Neuronal stem cell (in vitro differentiated cells): ENCODE results near the gene LAYN.

Source experiments
- DNase-seq: peaks from one replicate; pipeline ENCODE4 v3.0.0-alpha.2; 2013; ENCODE audit warnings: low spot score
- H2AFZ ChIP-seq: one replicate; pipeline ENCODE4 v1.6.1; 2013; ENCODE audit warnings: mild to moderate bottlenecking, low read length, inconsistent platforms
- H2AK5ac ChIP-seq: 2 replicates; pipeline ENCODE4 v1.6.1; 2013; ENCODE audit warnings: low read depth, mild to moderate bottlenecking, inconsistent platforms, low read length, moderate library complexity, mixed read lengths
- H2BK120ac ChIP-seq: 2 replicates; pipeline ENCODE4 v1.6.1; 2013; ENCODE audit warnings: low read depth, mild to moderate bottlenecking, inconsistent platforms, low read length, moderate library complexity, mixed read lengths
- H2BK12ac ChIP-seq: one replicate; pipeline ENCODE4 v1.6.1; 2013; ENCODE audit warnings: low read length, inconsistent platforms
- H2BK15ac ChIP-seq: 2 replicates; pipeline ENCODE4 v1.6.1; 2013; ENCODE audit warnings: mild to moderate bottlenecking, low read length, inconsistent platforms, mixed read lengths
- H2BK5ac ChIP-seq: one replicate; pipeline ENCODE4 v1.6.1; 2013; ENCODE audit warnings: inconsistent platforms, mild to moderate bottlenecking, low read length, moderate library complexity
- H3K14ac ChIP-seq: one replicate; pipeline ENCODE4 v1.6.1; 2013; ENCODE audit warnings: low read length, inconsistent platforms
- H3K18ac ChIP-seq: 2 replicates; pipeline ENCODE4 v1.6.1; 2013; ENCODE audit warnings: low read length, inconsistent platforms
- H3K23ac ChIP-seq: 2 replicates; pipeline ENCODE4 v1.6.1; 2013; ENCODE audit warnings: low read depth, mild to moderate bottlenecking, mixed read lengths, low read length, inconsistent platforms; ENCODE audit not compliant: poor library complexity
- H3K27ac ChIP-seq: replicated peaks from 3 replicates; pipeline ENCODE4 v1.5.1; 2013; ENCODE audit warnings: low read length, inconsistent platforms
- H3K27me3 ChIP-seq, 3 experiments: 2 replicates each; pipeline ENCODE4 v1.6.1; 2013; ENCODE audit warnings: low read length in 3 of 3, mild to moderate bottlenecking in 2 of 3, inconsistent platforms in 1 of 3, low read depth in 1 of 3, mixed read lengths in 1 of 3, moderate library complexity in 1 of 3; ENCODE audit not compliant: control insufficient read depth in 3 of 3, insufficient read depth in 3 of 3
- H3K36me3 ChIP-seq, 2 donors: replicated peaks in 1 of 2; 2 replicates each; pipeline ENCODE4 v1.6.1; 2013; ENCODE audit warnings: low read length in 2 of 2; ENCODE audit not compliant: control insufficient read depth in 2 of 2, insufficient read depth in 2 of 2
- H3K4ac ChIP-seq: 2 replicates; pipeline ENCODE4 v1.6.1; 2013; ENCODE audit warnings: inconsistent platforms, mild to moderate bottlenecking, low read length, moderate library complexity
- H3K4me1 ChIP-seq, 2 donors: 1 replicate in 1 of 2; 2 replicates in 1 of 2; pipeline ENCODE4 v1.6.1; 2013; ENCODE audit warnings: low read length in 2 of 2, low read depth in 1 of 2; ENCODE audit not compliant: control insufficient read depth in 2 of 2, insufficient read depth in 1 of 2
- H3K4me2 ChIP-seq: one replicate; pipeline ENCODE4 v1.6.1; 2013; ENCODE audit warnings: mild to moderate bottlenecking, low read length, inconsistent platforms; ENCODE audit not compliant: insufficient read depth, poor library complexity, severe bottlenecking
- H3K4me3 ChIP-seq, 2 donors: 2 replicates each; pipeline ENCODE4 v1.5.1; 2013; ENCODE audit warnings: low read length in 2 of 2, mild to moderate bottlenecking in 2 of 2, inconsistent platforms in 1 of 2, moderate library complexity in 1 of 2
- H3K79me1 ChIP-seq: one replicate; pipeline ENCODE4 v1.6.1; 2013; ENCODE audit warnings: low read depth, mild to moderate bottlenecking, inconsistent platforms, low read length, moderate library complexity
- H3K9ac ChIP-seq: one replicate; pipeline ENCODE4 v1.6.1; 2013; ENCODE audit warnings: mild to moderate bottlenecking, low read depth, low read length, inconsistent platforms; ENCODE audit not compliant: poor library complexity
- H3K9me3 ChIP-seq, 2 donors: replicated peaks in 1 of 2; 2 replicates each; pipeline versions ENCODE3 to v1.6.1; 2013; ENCODE audit warnings: low read length in 2 of 2, mild to moderate bottlenecking in 2 of 2, inconsistent platforms in 1 of 2, low read depth in 1 of 2, mixed read lengths in 1 of 2, moderate library complexity in 1 of 2; ENCODE audit not compliant: control insufficient read depth in 2 of 2, insufficient read depth in 1 of 2
- H4K8ac ChIP-seq: one replicate; pipeline ENCODE4 v1.6.1; 2013; ENCODE audit warnings: low read depth, mild to moderate bottlenecking, inconsistent platforms, low read length, moderate library complexity
- H4K91ac ChIP-seq: one replicate; pipeline ENCODE4 v1.6.1; 2013; ENCODE audit warnings: low read length, low read depth, mild to moderate bottlenecking, inconsistent platforms; ENCODE audit not compliant: poor library complexity
- WGBS, 2 donors: extraction: QIAGEN DNeasy Blood & Tissue Kit; methylation state at CpG; one replicate each; pipeline ENCODE4 v1.1.7; 2013; ENCODE audit warnings: missing lambda C conversion rate in 2 of 2, mixed read lengths in 1 of 2; ENCODE audit not compliant: insufficient read length in 2 of 2, insufficient replicate concordance in 1 of 2; ENCODE audit errors: extremely low coverage in 2 of 2; 5-methylcytosine and 5-hydroxymethylcytosine counted together

Gene LAYN

GRCh38 chr11:111577821-111578220 lies 37.3 kb downstream of the LAYN start:
- Histone ChIP-seq H2AFZ (no peak overlapping the region), H3K4ac (no peak overlapping the region), H3K27me3 (peaks cover 0 to 14% (median 0%) of the 10 kb centered on the region in 3 experiments), H3K79me1 (no peaks in the 10 kb centered on the region), H3K27ac (no peak overlapping the region), H2BK15ac (no peak overlapping the region), H2BK5ac (no peak overlapping the region), H2AK5ac (no peak overlapping the region), H3K14ac (no peak overlapping the region), H3K4me2 (no peak overlapping the region), H4K91ac (no peak overlapping the region), H3K4me3 (no peak overlapping the region), H3K23ac (no peak overlapping the region), H2BK12ac (no peak overlapping the region), H2BK120ac (no peak overlapping the region), H3K9me3 (no peaks in the 10 kb centered on the region), H3K18ac (no peak overlapping the region), H3K4me1 (no peaks in the 10 kb centered on the region), H3K36me3 (no peaks in the 10 kb centered on the region), H4K8ac (no peak overlapping the region), H3K9ac (no peak overlapping the region)
- WGBS, 2 donors, result no CpG with 5 or more reads among the region's 4 CpGs
- DNase-seq, result no peak

GRCh38 chr11:111581341-111581740 lies 40.8 kb downstream of the LAYN start:
- Histone ChIP-seq H2BK12ac (no peak overlapping the region), H4K91ac (no peak overlapping the region), H3K23ac (no peak overlapping the region), H3K79me1 (no peaks in the 10 kb centered on the region), H2AFZ (no peak overlapping the region), H2BK15ac (no peak overlapping the region), H3K4ac (no peak overlapping the region), H3K18ac (no peak overlapping the region), H3K36me3 (no peaks in the 10 kb centered on the region), H3K4me3 (no peak overlapping the region), H3K14ac (no peak overlapping the region), H2BK5ac (no peak overlapping the region), H4K8ac (no peak overlapping the region), H3K4me1 (no peaks in the 10 kb centered on the region), H3K9ac (no peak overlapping the region), H2AK5ac (no peak overlapping the region), H3K4me2 (no peak overlapping the region), H3K27me3 (peaks cover 0 to 10% (median 0%) of the 10 kb centered on the region in 3 experiments), H3K9me3 (no peaks in the 10 kb centered on the region), H3K27ac (no peak overlapping the region), H2BK120ac (no peak overlapping the region)
- DNase-seq, result no peak
- no CpG with 5 or more reads among the region's 1 CpG for WGBS, 2 donors

GRCh38 chr11:111582163-111582562 lies 41.6 kb downstream of the LAYN start:
- Histone ChIP-seq H2BK12ac (no peak overlapping the region), H4K8ac (no peak overlapping the region), H3K27me3 (peaks cover 0 to 6% (median 0%) of the 10 kb centered on the region in 3 experiments), H2BK5ac (no peak overlapping the region), H3K4ac (no peak overlapping the region), H2AFZ (no peak overlapping the region), H3K18ac (no peak overlapping the region), H3K4me1 (no peaks in the 10 kb centered on the region), H3K9ac (no peak overlapping the region), H3K4me3 (no peak overlapping the region), H2AK5ac (no peak overlapping the region), H3K4me2 (no peak overlapping the region), H3K9me3 (no peaks in the 10 kb centered on the region), H3K27ac (no peak overlapping the region), H3K36me3 (no peaks in the 10 kb centered on the region), H3K79me1 (no peaks in the 10 kb centered on the region), H4K91ac (no peak overlapping the region), H3K23ac (no peak overlapping the region), H2BK120ac (no peak overlapping the region), H2BK15ac (no peak overlapping the region), H3K14ac (no peak overlapping the region)
- no peak for DNase-seq

GRCh38 chr11:111582881-111583280 lies 42.4 kb downstream of the LAYN start:
- no CpG with 5 or more reads among the region's 4 CpGs for WGBS, 2 donors

More at GRCh38 chr11:111582881-111583280, 42.4 kb downstream of the LAYN start:
- Histone ChIP-seq H3K27me3 (peaks cover 0 to 6% (median 0%) of the 10 kb centered on the region in 3 experiments), H3K9ac (no peak overlapping the region), H3K4ac (no peak overlapping the region), H4K8ac (no peak overlapping the region), H3K18ac (no peak overlapping the region), H3K36me3 (no peaks in the 10 kb centered on the region), H3K4me2 (no peak overlapping the region), H2AFZ (no peak overlapping the region), H2BK120ac (no peak overlapping the region), H3K23ac (no peak overlapping the region), H2BK12ac (no peak overlapping the region), H2BK5ac (no peak overlapping the region), H3K27ac (no peak overlapping the region), H2AK5ac (no peak overlapping the region), H3K4me3 (no peak overlapping the region), H3K14ac (no peak overlapping the region), H3K4me1 (no peaks in the 10 kb centered on the region), H3K79me1 (no peaks in the 10 kb centered on the region), H2BK15ac (no peak overlapping the region), H4K91ac (no peak overlapping the region), H3K9me3 (no peaks in the 10 kb centered on the region)
- no peak for DNase-seq
